CD8-positive, alpha-beta memory T cell (primary cell): ENCODE results near the gene TTLL10. TPM values are rescaled to one million over a fixed set of nuclear protein-coding genes. Genes with fewer than 3 reads are reported as not detected.

Source experiments
- CTCF ChIA-PET: fragments of 350-600 bp; sonication (Branson Sonifier 250); formaldehyde crosslinking; loops from one replicate; lab custom pipeline; 2021; ENCODE audit warnings: antibody characterized with exemption; lab: Charles Lee
- POLR2A ChIA-PET: fragments of 350-600 bp; sonication (Branson Sonifier 250); formaldehyde crosslinking; loops from one replicate; lab custom pipeline; 2021; ENCODE audit warnings: antibody characterized with exemption; lab: Charles Lee
- DNase-seq, 5 donors: peaks; one replicate each; pipeline versions ENCODE4 v3.0.0 to v3.0.0-alpha.2; 2020 to 2022; ENCODE audit warnings: mixed read lengths in 1 of 5
- H3K27ac ChIP-seq: one replicate; pipeline ENCODE4 v1.7.0; 2013; ENCODE audit warnings: low read depth, mild to moderate bottlenecking, low read length, moderate library complexity
- H3K27me3 ChIP-seq: 2 replicates; pipeline ENCODE4 v1.7.0; 2013; ENCODE audit warnings: low read length, mild to moderate bottlenecking; ENCODE audit not compliant: insufficient read depth, poor library complexity, severe bottlenecking
- H3K36me3 ChIP-seq: 2 replicates; pipeline ENCODE4 v1.7.0; 2013; ENCODE audit warnings: mild to moderate bottlenecking, low read length, moderate library complexity; ENCODE audit not compliant: insufficient read depth
- H3K4me1 ChIP-seq: 2 replicates; pipeline ENCODE4 v1.7.0; 2013; ENCODE audit warnings: mild to moderate bottlenecking, low read length, moderate library complexity; ENCODE audit not compliant: insufficient read depth
- H3K4me3 ChIP-seq: 2 replicates; pipeline ENCODE4 v1.7.0; 2013; ENCODE audit warnings: mild to moderate bottlenecking, low read length
- H3K9me3 ChIP-seq: 2 replicates; pipeline ENCODE4 v1.7.0; 2013; ENCODE audit warnings: mild to moderate bottlenecking, low read length
- H3K27ac Mint-ChIP-seq, 8 donors: one replicate each; pipeline ENCODE4 v1.8.0; 2020 to 2021; ENCODE audit warnings: mixed read lengths in 8 of 8, mild to moderate bottlenecking in 6 of 8, inconsistent platforms in 3 of 8, moderate library complexity in 3 of 8
- H3K27me3 Mint-ChIP-seq, 2 donors: one replicate each; pipeline ENCODE4 v1.8.0; 2020 to 2021; ENCODE audit warnings: mixed read lengths in 2 of 2, mild to moderate bottlenecking in 1 of 2, moderate library complexity in 1 of 2
- H3K36me3 Mint-ChIP-seq, 3 donors: one replicate each; pipeline ENCODE4 v1.8.0; 2020 to 2021; ENCODE audit warnings: mixed read lengths in 3 of 3, inconsistent platforms in 1 of 3, mild to moderate bottlenecking in 1 of 3
- H3K4me1 Mint-ChIP-seq, 3 donors: one replicate each; pipeline ENCODE4 v1.8.0; 2020 to 2021; ENCODE audit warnings: mixed read lengths in 3 of 3, inconsistent platforms in 1 of 3, mild to moderate bottlenecking in 1 of 3
- H3K4me3 Mint-ChIP-seq, 7 donors: one replicate each; pipeline ENCODE4 v1.8.0; 2020 to 2021; ENCODE audit warnings: mixed read lengths in 7 of 7, mild to moderate bottlenecking in 6 of 7, moderate library complexity in 4 of 7, inconsistent platforms in 2 of 7
- H3K9me3 Mint-ChIP-seq, 5 donors: one replicate each; pipeline ENCODE4 v1.8.0; 2020 to 2022; ENCODE audit warnings: mixed read lengths in 5 of 5, mild to moderate bottlenecking in 3 of 5, moderate library complexity in 2 of 5, inconsistent platforms in 1 of 5
- polyA plus RNA-seq: library from polyadenylated mRNA; unstranded; fragments of 300-500 nt; fragmentation: Illumina TruSeq; gene quantifications from one replicate; pipeline ENCODE4 v1.2.3, GENCODE V29; 2021
- total RNA-seq, 2 experiments: library from RNA; stranded (reverse); gene quantifications; one replicate each; pipeline ENCODE4 v1.2.3, GENCODE V29; 2021

Gene TTLL10
- total and polyA plus RNA-seq, 3 experiments from 2014 or later, result not detected

- Mint-ChIP-seq H3K9me3 (no peaks in the 10 kb centered on the region), H3K27me3 (no peaks in the 10 kb centered on the region), H3K4me1 (peaks cover 2 to 6% (median 5%) of the 10 kb centered on the region in 3 donors), H3K4me3 (peak overlapping the region in 2 of 7 donors; percentile 26 to 43), H3K27ac (peak overlapping the region; percentile 37 to 94 (median 78)), H3K36me3 (no peaks in the 10 kb centered on the region)
- no peaks in the 10 kb centered on the region for H3K27me3 ChIP-seq
- ChIA-PET CTCF (no interaction called here), POLR2A (no interaction called here)
- DNase-seq, result peak in 4 of 5 donors; percentile 27 to 71 (median 57)
- no peak overlapping the region for H3K4me3 ChIP-seq
- no peaks in the 10 kb centered on the region for H3K9me3 ChIP-seq
- no peaks in the 10 kb centered on the region for H3K36me3 ChIP-seq
- no peak overlapping the region for H3K27ac ChIP-seq
- peaks cover 16% of the 10 kb centered on the region for H3K4me1 ChIP-seq
Measured at GRCh38 chr1:1144122-1144842, 29.4 kb upstream of the TTLL10 start.

GRCh38 chr1:1144843-1145546, 28.7 kb upstream of the TTLL10 start:
- CTCF ChIA-PET, result no interaction called here
- no peaks in the 10 kb centered on the region for H3K27me3 Mint-ChIP-seq
- peaks cover 16% of the 10 kb centered on the region for H3K4me1 ChIP-seq
- H3K27ac Mint-ChIP-seq, result peak overlapping the region in 2 of 8 donors; percentile 17 to 70
- H3K36me3 ChIP-seq, result no peaks in the 10 kb centered on the region
- H3K4me3 ChIP-seq, result no peak overlapping the region
- H3K27ac ChIP-seq, result no peak overlapping the region
- no peaks in the 10 kb centered on the region for H3K27me3 ChIP-seq
- H3K9me3 Mint-ChIP-seq, result no peaks in the 10 kb centered on the region
- POLR2A ChIA-PET, result no interaction called here
- H3K4me1 Mint-ChIP-seq, result peaks cover 2 to 6% (median 5%) of the 10 kb centered on the region in 3 donors
- DNase-seq, result no peak
- no peaks in the 10 kb centered on the region for H3K36me3 Mint-ChIP-seq
- H3K4me3 Mint-ChIP-seq, result no peak overlapping the region
- H3K9me3 ChIP-seq, result no peaks in the 10 kb centered on the region

- Histone ChIP-seq H3K36me3 (no peaks in the 10 kb centered on the region), H3K4me3 (no peak overlapping the region), H3K4me1 (peaks cover 16% of the 10 kb centered on the region), H3K27me3 (no peaks in the 10 kb centered on the region), H3K9me3 (no peaks in the 10 kb centered on the region), H3K27ac (no peak overlapping the region)
- POLR2A ChIA-PET, result no interaction called here
- H3K9me3 Mint-ChIP-seq, result no peaks in the 10 kb centered on the region
- H3K4me3 Mint-ChIP-seq, result no peak overlapping the region
- no peak for DNase-seq
- CTCF ChIA-PET, result no interaction called here
- no peaks in the 10 kb centered on the region for H3K27me3 Mint-ChIP-seq
- peak overlapping the region in 1 of 8 donors; percentile 17 for H3K27ac Mint-ChIP-seq
- H3K36me3 Mint-ChIP-seq, result no peaks in the 10 kb centered on the region
- peaks cover 2 to 6% (median 5%) of the 10 kb centered on the region in 3 donors for H3K4me1 Mint-ChIP-seq
Measured at GRCh38 chr1:1145547-1145914, 28.1 kb upstream of the TTLL10 start.

- peaks cover 2 to 6% (median 5%) of the 10 kb centered on the region in 3 donors for H3K4me1 Mint-ChIP-seq
- no peaks in the 10 kb centered on the region for H3K27me3 ChIP-seq
- no peaks in the 10 kb centered on the region for H3K9me3 ChIP-seq
- no peaks in the 10 kb centered on the region for H3K27me3 Mint-ChIP-seq
- H3K4me3 ChIP-seq, result no peak overlapping the region
- H3K27ac ChIP-seq, result no peak overlapping the region
- H3K4me1 ChIP-seq, result peaks cover 16% of the 10 kb centered on the region
- DNase-seq, result no peak
- no peaks in the 10 kb centered on the region for H3K36me3 Mint-ChIP-seq
- H3K9me3 Mint-ChIP-seq, result no peaks in the 10 kb centered on the region
- H3K36me3 ChIP-seq, result no peaks in the 10 kb centered on the region
- ChIA-PET CTCF (no interaction called here), POLR2A (no interaction called here)
- H3K4me3 Mint-ChIP-seq, result no peak overlapping the region
- no peak overlapping the region for H3K27ac Mint-ChIP-seq
Measured at GRCh38 chr1:1146026-1146425, 27.7 kb upstream of the TTLL10 start.

- H3K4me1 ChIP-seq, result peaks cover 16% of the 10 kb centered on the region
- no peak for DNase-seq
- ChIA-PET CTCF (no interaction called here), POLR2A (no interaction called here)
- Mint-ChIP-seq H3K9me3 (no peaks in the 10 kb centered on the region), H3K4me3 (no peak overlapping the region), H3K36me3 (no peaks in the 10 kb centered on the region), H3K27me3 (no peaks in the 10 kb centered on the region), H3K4me1 (peaks cover 2 to 6% (median 5%) of the 10 kb centered on the region in 3 donors), H3K27ac (no peak overlapping the region)
- H3K36me3 ChIP-seq, result no peaks in the 10 kb centered on the region
- H3K27ac ChIP-seq, result no peak overlapping the region
- no peaks in the 10 kb centered on the region for H3K27me3 ChIP-seq
- no peak overlapping the region for H3K4me3 ChIP-seq
- H3K9me3 ChIP-seq, result no peaks in the 10 kb centered on the region
Measured at GRCh38 chr1:1146596-1146995, 27.1 kb upstream of the TTLL10 start.

- Histone ChIP-seq H3K4me1 (peaks cover 16% of the 10 kb centered on the region), H3K27me3 (no peaks in the 10 kb centered on the region), H3K27ac (no peak overlapping the region), H3K4me3 (no peak overlapping the region), H3K9me3 (peaks cover 7% of the 10 kb centered on the region), H3K36me3 (no peaks in the 10 kb centered on the region)
- H3K4me3 Mint-ChIP-seq, result no peak overlapping the region
- H3K9me3 Mint-ChIP-seq, result peaks cover 3 to 6% (median 4%) of the 10 kb centered on the region in 5 donors
- peaks cover 2 to 9% (median 6%) of the 10 kb centered on the region in 3 donors for H3K4me1 Mint-ChIP-seq
- H3K27me3 Mint-ChIP-seq, result no peaks in the 10 kb centered on the region
- CTCF ChIA-PET, result no interaction called here
- POLR2A ChIA-PET, result no interaction called here
- H3K27ac Mint-ChIP-seq, result no peak overlapping the region
- H3K36me3 Mint-ChIP-seq, result no peaks in the 10 kb centered on the region
- no peak for DNase-seq
Measured at GRCh38 chr1:1148061-1148460, 25.6 kb upstream of the TTLL10 start.

GRCh38 chr1:1148569-1148968, 25.1 kb upstream of the TTLL10 start:
- Histone ChIP-seq H3K4me1 (peaks cover 13% of the 10 kb centered on the region), H3K36me3 (no peaks in the 10 kb centered on the region), H3K27ac (no peak overlapping the region), H3K27me3 (no peaks in the 10 kb centered on the region), H3K9me3 (peaks cover 7% of the 10 kb centered on the region), H3K4me3 (no peak overlapping the region)
- H3K4me1 Mint-ChIP-seq, result peaks cover 4 to 12% (median 6%) of the 10 kb centered on the region in 3 donors
- no peaks in the 10 kb centered on the region for H3K36me3 Mint-ChIP-seq
- peaks cover 3 to 11% (median 7%) of the 10 kb centered on the region in 5 donors for H3K9me3 Mint-ChIP-seq
- H3K27me3 Mint-ChIP-seq, result peaks cover 0 to 2% of the 10 kb centered on the region in 2 donors
- POLR2A ChIA-PET, result no interaction called here
- CTCF ChIA-PET, result no interaction called here
- no peak overlapping the region for H3K27ac Mint-ChIP-seq
- no peak overlapping the region for H3K4me3 Mint-ChIP-seq
- no peak for DNase-seq

GRCh38 chr1:1149416-1149815, 24.3 kb upstream of the TTLL10 start:
- CTCF ChIA-PET, result no interaction called here
- no peak for DNase-seq
- H3K9me3 ChIP-seq, result peaks cover 7% of the 10 kb centered on the region
- H3K9me3 Mint-ChIP-seq, result peaks cover 5 to 15% (median 13%) of the 10 kb centered on the region in 5 donors
- peaks cover 0 to 2% of the 10 kb centered on the region in 2 donors for H3K27me3 Mint-ChIP-seq
- H3K27ac ChIP-seq, result no peak overlapping the region
- no peaks in the 10 kb centered on the region for H3K36me3 Mint-ChIP-seq
- peaks cover 5% of the 10 kb centered on the region for H3K4me1 ChIP-seq
- no peak overlapping the region for H3K4me3 ChIP-seq
- peaks cover 0 to 7% (median 2%) of the 10 kb centered on the region in 3 donors for H3K4me1 Mint-ChIP-seq
- POLR2A ChIA-PET, result no interaction called here
- peak overlapping the region in 1 of 8 donors; percentile 24 for H3K27ac Mint-ChIP-seq
- no peaks in the 10 kb centered on the region for H3K36me3 ChIP-seq
- no peaks in the 10 kb centered on the region for H3K27me3 ChIP-seq
- H3K4me3 Mint-ChIP-seq, result no peak overlapping the region
